Liver (tissue), 3 donors: Measurements from ENCODE around the gene MMP13.

Experiments used
- ATF3 ChIP-seq: IDR thresholded peaks from 2 replicates; pipeline ENCODE4 v1.6.1; 2016; ENCODE audit warnings: antibody characterized with exemption
- CTCF ChIP-seq: fragments of 150-350 bp; IDR thresholded peaks from 2 replicates; pipeline ENCODE4 v1.5.1; 2017; ENCODE audit warnings: improper control_type of control experiment, low read depth, low read length; ENCODE audit not compliant: missing input control
- EGR1 ChIP-seq, 2 donors: IDR thresholded peaks; 2 replicates each; pipeline ENCODE4 v1.6.1; 2016 to 2018; ENCODE audit warnings: antibody characterized with exemption in 2 of 2, low read depth in 2 of 2
- YY1 ChIP-seq: IDR thresholded peaks from 2 replicates; pipeline ENCODE4 v1.6.1; 2016; ENCODE audit warnings: antibody characterized with exemption, mild to moderate bottlenecking
- donor health status: healthy.
- donor health status: healthy.

GRCh38 chr11:102983486-102983885 is 28.0 kb upstream of the MMP13 start:
- TF ChIP-seq ATF3 (no peak), CTCF (no peak), YY1 (no peak), EGR1 (IDR thresholded peaks at IDR 0.05; ENCODE audit: low read depth in 2 of 2) (no peak)
